Lower lobe of right lung (tissue), 2 donors: ENCODE data around the gene CAMKMT. TPM values are rescaled to one million over a fixed set of nuclear protein-coding genes. Genes with fewer than 3 reads are reported as not detected.

ENCODE experiments used
- ATAC-seq, 2 donors: fragments of 200-7000 bp; cut with Tn5 transposase; one replicate each; pipeline ENCODE4 v1.9.1; 2020 to 2022; ENCODE audit warnings: mild to moderate bottlenecking in 2 of 2, moderate library complexity in 2 of 2
- DNase-seq: peaks from one replicate; pipeline ENCODE4 v3.0.0-alpha.2; 2020
- H3K27ac ChIP-seq: fragments of 200-600 bp; one replicate; pipeline ENCODE4 v1.8.0; 2022
- H3K27me3 ChIP-seq: fragments of 200-600 bp; one replicate; pipeline ENCODE4 v1.8.0; 2022; ENCODE audit warnings: low read depth
- H3K36me3 ChIP-seq: fragments of 200-600 bp; one replicate; pipeline ENCODE4 v1.8.0; 2022; ENCODE audit warnings: mild to moderate bottlenecking
- H3K4me1 ChIP-seq: fragments of 200-600 bp; one replicate; pipeline ENCODE4 v1.8.0; 2022
- H3K4me3 ChIP-seq: fragments of 200-600 bp; one replicate; pipeline ENCODE4 v1.8.0; 2022; ENCODE audit warnings: mild to moderate bottlenecking
- H3K9me3 ChIP-seq: fragments of 200-600 bp; one replicate; pipeline ENCODE4 v1.8.0; 2022
- CTCF ChIP-seq: fragments of 200-600 bp; IDR thresholded peaks from one replicate; pipeline ENCODE4 v1.8.0; 2022; ENCODE audit warnings: antibody characterized with exemption, mild to moderate bottlenecking
- intact Hi-C: fragments of 100-400 bp; cut with DNase I; formaldehyde crosslinking; loops from one replicate; pipeline ENCODE4 v1.11.0; 2022
- total RNA-seq: library from RNA; stranded (reverse); fragmentation: NEBNext Ultra II Directional; extraction: Animal tissue kit (Norgen Biotek cat#: 25700); gene quantifications from one replicate; pipeline ENCODE4 v1.2.1, GENCODE V29; 2021
- donor health status: DM: no; HTN: yes; CAD: no; lungs with severe emphysema.

The CAMKMT gene
- total RNA-seq, 1 donor from 2014 or later: 10.5 TPM

DNA sequence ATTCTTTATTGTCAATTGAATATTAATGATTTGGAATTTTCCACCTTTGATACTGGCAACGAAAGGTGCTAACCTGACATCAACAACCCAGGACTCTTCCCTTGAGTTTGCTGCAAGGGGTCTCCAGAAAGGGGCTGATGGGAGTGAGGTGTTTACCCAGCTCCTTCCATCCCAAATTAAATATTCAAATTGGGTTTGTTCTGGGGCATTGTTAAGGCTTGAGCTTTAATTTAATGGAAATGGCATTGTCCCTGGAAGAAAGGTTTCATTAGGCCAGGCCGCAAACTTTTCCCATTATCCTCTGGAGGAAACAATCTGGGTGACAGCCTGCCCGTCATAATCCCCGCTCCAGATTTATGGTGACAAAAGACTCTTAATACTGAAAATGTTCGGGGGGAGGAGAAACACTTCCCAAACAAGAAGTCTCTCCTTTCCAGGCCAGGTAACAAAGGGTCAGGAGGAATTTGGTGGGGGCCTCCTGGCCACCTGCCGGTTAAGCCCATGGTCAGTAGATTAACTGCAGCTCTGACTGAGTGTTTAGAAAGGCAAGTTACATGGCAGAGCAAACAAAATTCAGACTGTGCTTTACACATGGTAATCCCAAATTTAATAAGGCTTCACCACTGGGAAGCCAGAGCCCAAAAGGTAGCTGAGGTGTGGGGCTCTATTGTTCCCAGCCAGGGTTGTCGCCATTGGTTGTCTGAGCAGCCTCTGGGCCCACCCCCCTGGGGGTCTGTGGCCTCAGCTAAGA is 428.4 kb downstream of the CAMKMT start:
- no peaks in the 10 kb centered on the region for H3K9me3 ChIP-seq
- no peak for ATAC-seq
- no peak for TF ChIP-seq CTCF

DNA sequence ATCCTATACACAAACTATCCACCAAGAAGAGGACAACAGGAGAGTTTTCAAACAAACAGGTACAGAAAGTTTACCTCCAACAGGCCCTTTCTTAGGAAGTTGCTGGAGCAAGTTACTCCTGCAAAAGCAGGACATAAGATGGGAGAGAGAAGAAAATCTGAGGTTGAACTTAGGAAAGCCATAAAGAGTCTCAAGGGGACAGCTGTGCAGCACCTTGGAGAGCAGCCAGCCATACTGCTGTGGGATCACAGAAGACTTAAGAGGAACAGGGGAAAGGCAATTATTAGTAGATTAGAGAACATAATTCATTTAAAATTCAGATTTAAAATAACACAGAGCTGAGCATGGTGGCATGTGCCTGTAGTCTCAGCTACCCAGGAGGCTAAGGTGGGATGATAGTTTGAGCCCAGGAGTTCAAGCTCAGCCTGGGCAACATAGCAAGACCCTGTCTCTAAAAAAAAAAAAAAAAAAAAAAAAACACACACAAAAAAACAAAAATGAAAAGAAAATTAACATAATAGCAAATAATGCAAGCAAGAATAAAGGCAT is 431.6 kb downstream of the CAMKMT start:
- no peaks in the 10 kb centered on the region for H3K9me3 ChIP-seq
- DNase-seq (no peak), ATAC-seq (no peak)
- intact Hi-C loops: no loop called here
- no peak overlapping the region for H3K27ac ChIP-seq
- no peaks in the 10 kb centered on the region for H3K4me1 ChIP-seq
- no peak overlapping the region for H3K4me3 ChIP-seq
- TF ChIP-seq CTCF: no peak
- H3K27me3 ChIP-seq: peaks cover 19% of the 10 kb centered on the region
- H3K36me3 ChIP-seq: no peaks in the 10 kb centered on the region

More for the DNA sequence above, 428.4 kb downstream of the CAMKMT start:
- Histone ChIP-seq H3K27ac (no peak overlapping the region), H3K27me3 (no peaks in the 10 kb centered on the region), H3K4me3 (no peak overlapping the region), H3K4me1 (no peaks in the 10 kb centered on the region), H3K36me3 (no peaks in the 10 kb centered on the region)
- intact Hi-C loops: no loop called here
- DNase-seq: no peak

DNA sequence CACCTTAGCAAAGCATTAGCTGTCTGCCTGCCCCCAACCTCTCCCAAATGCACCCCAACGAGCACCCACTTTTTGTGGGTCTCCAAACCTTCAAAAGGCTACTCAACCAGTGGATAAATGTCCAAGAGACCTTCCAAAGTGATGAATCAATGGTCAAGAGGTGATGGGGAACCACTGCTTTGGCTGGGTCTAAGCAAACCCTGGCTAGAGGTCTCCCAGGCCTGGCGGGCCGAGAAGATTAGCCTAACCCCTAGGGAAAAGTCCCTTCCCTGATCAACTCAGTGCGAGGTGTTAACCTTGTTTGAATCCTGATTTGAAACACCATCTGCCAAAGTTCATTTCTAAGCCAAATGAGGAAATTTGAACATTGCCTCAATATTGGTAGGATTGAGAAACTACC is 435.0 kb downstream of the CAMKMT start:
- peaks cover 52% of the 10 kb centered on the region for H3K27me3 ChIP-seq
- no peak for ATAC-seq
- intact Hi-C loops: no loop called here
- H3K36me3 ChIP-seq: no peaks in the 10 kb centered on the region
- no peak overlapping the region for H3K27ac ChIP-seq
- H3K4me3 ChIP-seq: no peak overlapping the region
- TF ChIP-seq CTCF: no peak
- no peak for DNase-seq
- peaks cover 4% of the 10 kb centered on the region for H3K4me1 ChIP-seq
- H3K9me3 ChIP-seq: no peaks in the 10 kb centered on the region

DNA sequence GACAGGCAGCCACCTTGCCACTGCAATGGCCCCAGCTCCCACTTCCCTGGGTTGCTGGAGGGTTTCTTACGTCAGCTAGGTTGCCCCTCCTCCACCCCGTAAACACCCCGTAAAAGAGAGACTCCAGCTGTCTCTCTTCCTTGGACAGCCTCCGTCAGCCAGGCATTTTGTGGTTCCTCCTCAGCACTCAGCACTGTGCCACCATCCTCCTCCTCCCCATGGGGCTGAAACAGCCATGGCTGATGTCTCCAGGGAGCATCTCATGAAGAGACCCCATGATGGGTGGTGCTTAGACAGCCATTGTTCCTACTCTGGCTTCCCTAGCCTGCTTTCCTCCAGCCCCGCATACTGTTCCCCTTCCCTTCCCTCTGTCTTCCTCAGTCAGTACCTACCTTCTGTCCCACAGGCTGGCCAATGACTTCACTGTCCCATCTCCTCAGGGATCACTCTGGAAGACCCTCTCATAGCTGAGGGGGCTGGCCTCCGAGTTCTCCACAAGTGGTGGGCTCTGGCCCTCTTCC is 436.5 kb downstream of the CAMKMT start:
- Histone ChIP-seq H3K36me3 (no peaks in the 10 kb centered on the region), H3K4me1 (peaks cover 17% of the 10 kb centered on the region), H3K27ac (no peak overlapping the region), H3K27me3 (peaks cover 67% of the 10 kb centered on the region), H3K9me3 (no peaks in the 10 kb centered on the region), H3K4me3 (no peak overlapping the region)
- no peak for DNase-seq
- no peak for TF ChIP-seq CTCF
- ATAC-seq: no peak
- intact Hi-C loops: no loop called here

DNA sequence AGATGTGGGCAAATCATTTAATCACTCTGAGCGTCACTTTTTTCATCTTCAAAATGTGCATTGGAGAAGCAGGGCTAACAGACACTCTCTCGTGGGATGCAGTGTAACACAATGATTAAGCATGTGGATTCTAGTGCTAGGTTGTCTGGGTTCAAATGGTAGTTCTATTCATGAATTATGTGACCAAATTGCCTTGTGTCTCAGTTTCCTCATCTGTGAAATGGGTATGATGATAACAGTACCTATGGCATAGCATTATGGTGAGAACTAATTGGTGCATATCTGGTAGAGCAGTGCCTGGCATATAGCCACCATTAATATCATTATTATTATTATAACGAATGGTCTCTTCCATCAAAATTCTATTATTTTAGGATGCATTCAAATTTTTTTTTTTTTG is 437.4 kb downstream of the CAMKMT start:
- intact Hi-C loops: no loop called here
- TF ChIP-seq CTCF: no peak
- Histone ChIP-seq H3K27ac (no peak overlapping the region), H3K9me3 (no peaks in the 10 kb centered on the region), H3K27me3 (peaks cover 76% of the 10 kb centered on the region), H3K4me1 (peaks cover 17% of the 10 kb centered on the region), H3K36me3 (no peaks in the 10 kb centered on the region), H3K4me3 (no peak overlapping the region)
- no peak for DNase-seq
- ATAC-seq: no peak
